Ishikawa (cell line): ENCODE data around the gene OR51B4.
"Not testable (repeated sequence)": the region's sequence is repeated elsewhere in the genome, so short reads cannot be mapped to it uniquely, and the experiment has no call there.

Source experiments
- CEBPB ChIP-seq: IDR thresholded peaks from 2 replicates; pipeline ENCODE4 v1.6.1; 2012
- CREB1 ChIP-seq: IDR thresholded peaks from 2 replicates; pipeline ENCODE4 v1.6.1; 2012; ENCODE audit warnings: low read depth
- EGR1 ChIP-seq: IDR thresholded peaks from 2 replicates; pipeline ENCODE4 v1.6.1; 2012
- EP300 ChIP-seq: IDR thresholded peaks from 2 replicates; pipeline ENCODE4 v1.6.1; 2012; ENCODE audit warnings: borderline replicate concordance
- FOXM1 ChIP-seq: IDR thresholded peaks from 2 replicates; pipeline ENCODE4 v1.6.1; 2012; ENCODE audit warnings: low read depth, borderline replicate concordance
- NFIC ChIP-seq: IDR thresholded peaks from 2 replicates; pipeline ENCODE4 v1.6.1; 2012
- RAD21 ChIP-seq: IDR thresholded peaks from 2 replicates; pipeline ENCODE4 v1.6.1; 2012; ENCODE audit warnings: low read depth
- REST ChIP-seq: IDR thresholded peaks from 2 replicates; pipeline ENCODE4 v1.6.1; 2012; ENCODE audit warnings: low read depth, mild to moderate bottlenecking
- TAF1 ChIP-seq: IDR thresholded peaks from 2 replicates; pipeline ENCODE4 v1.6.1; 2012; ENCODE audit warnings: low read depth, mild to moderate bottlenecking
- TCF12 ChIP-seq: IDR thresholded peaks from 2 replicates; pipeline ENCODE4 v1.6.1; 2012; ENCODE audit warnings: low read depth
- TEAD4 ChIP-seq: IDR thresholded peaks from 2 replicates; pipeline ENCODE4 v1.6.1; 2012
- USF1 ChIP-seq: IDR thresholded peaks from 2 replicates; pipeline ENCODE4 v1.6.1; 2012
- YY1 ChIP-seq: IDR thresholded peaks from 2 replicates; pipeline ENCODE4 v1.6.1; 2012; ENCODE audit warnings: low read depth
- ZBTB7A ChIP-seq: IDR thresholded peaks from 2 replicates; pipeline ENCODE4 v1.6.1; 2012; ENCODE audit warnings: low read depth
- TF ChIP-seq, protein P1 (sequence below): IDR thresholded peaks from 2 replicates; pipeline ENCODE4 v1.6.1; 2012

The OR51B4 gene

DNA sequence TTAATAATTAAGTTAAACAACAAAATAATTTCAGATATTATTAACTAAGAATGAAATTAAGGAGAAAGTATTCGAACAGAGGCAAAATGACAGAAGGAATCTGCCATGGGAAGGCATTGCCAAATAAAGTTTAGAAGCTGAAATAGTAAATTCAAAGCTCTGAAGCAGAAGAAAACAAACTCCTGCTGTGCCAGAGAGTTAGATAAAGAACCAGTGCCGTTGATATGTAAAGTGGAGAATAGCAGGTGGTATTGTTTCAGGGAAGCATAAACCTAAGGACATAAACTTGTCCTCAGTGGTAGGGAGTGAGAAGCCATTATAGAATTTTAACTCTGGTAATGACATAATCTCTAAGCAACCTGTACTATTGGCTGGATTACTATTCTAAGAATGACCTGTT is 44.5 kb downstream of the OR51B4 start:
- TF ChIP-seq FOXM1 (no peak), USF1 (no peak), REST (no peak), EP300 (no peak), YY1 (no peak), TAF1 (no peak), ZBTB7A (no peak), NFIC (no peak), RAD21 (no peak), TCF12 (no peak), CREB1 (no peak), CEBPB (no peak)

DNA sequence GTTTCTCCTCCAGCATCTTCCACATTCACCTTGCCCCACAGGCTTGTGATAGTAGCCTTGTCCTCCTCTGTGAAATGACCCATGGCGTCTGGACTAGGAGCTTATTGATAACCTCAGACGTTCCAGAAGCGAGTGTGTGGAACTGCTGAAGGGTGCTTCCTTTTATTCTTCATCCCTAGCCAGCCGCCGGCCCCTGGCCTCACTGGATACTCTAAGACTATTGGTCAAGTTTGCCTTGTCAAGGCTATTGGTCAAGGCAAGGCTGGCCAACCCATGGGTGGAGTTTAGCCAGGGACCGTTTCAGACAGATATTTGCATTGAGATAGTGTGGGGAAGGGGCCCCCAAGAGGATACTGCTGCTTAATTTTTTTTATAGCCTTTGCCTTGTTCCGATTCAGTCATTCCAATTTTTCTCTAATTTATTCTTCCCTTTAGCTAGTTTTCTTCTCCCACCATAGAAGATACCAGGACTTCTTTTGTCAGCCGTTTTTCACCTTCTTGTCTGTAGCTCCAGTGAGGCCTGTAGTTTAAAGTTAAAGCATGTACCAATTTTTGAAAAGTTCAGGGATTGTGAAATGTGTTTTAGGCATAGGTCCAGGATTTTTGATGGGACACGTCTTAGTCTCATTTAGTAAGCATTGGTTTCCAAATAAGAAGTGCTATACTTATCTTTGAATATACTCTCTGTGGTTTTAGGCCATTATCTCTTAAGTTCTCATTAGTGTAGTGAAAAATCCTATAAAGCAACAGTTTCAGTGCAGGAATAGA is 46.9 kb downstream of the OR51B4 start, which contains the start of gene HBG2:
HBG2 (minus strand) TSS at position 136 of the 768 bp plus-strand sequence; CDS start at position 83, 53 bp downstream.
- TF ChIP-seq USF1, NFIC, FOXM1: not testable (repeated sequence)

DNA sequence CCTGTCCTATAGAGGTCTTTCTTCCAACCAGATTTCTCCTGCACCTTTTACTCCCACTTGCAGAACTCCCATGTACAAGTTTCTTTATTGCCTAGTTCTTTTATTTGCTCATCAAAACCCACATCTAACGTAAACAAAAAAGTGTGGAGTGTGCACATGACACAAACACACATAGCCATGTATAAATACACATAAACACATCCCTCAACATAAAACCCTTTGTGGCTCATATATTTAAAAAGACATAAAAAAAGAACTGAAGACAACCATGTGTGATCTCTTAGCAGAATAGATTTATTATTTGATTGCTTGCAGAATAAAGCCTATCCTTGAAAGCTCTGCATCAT is 48.9 kb downstream of the OR51B4 start:
- TF ChIP-seq ZBTB7A, result no peak
- TF ChIP-seq EGR1, result no peak

- TF ChIP-seq REST (no peak), NFIC (no peak), EP300 (no peak), TEAD4 (no peak), USF1 (no peak), TAF1 (no peak)
- TF ChIP-seq, protein P1, sequence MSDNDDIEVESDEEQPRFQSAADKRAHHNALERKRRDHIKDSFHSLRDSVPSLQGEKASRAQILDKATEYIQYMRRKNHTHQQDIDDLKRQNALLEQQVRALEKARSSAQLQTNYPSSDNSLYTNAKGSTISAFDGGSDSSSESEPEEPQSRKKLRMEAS, result no peak
These were observed 49.4 kb downstream of the OR51B4 start for GRCh38 chr11:5252192-5252918.

DNA sequence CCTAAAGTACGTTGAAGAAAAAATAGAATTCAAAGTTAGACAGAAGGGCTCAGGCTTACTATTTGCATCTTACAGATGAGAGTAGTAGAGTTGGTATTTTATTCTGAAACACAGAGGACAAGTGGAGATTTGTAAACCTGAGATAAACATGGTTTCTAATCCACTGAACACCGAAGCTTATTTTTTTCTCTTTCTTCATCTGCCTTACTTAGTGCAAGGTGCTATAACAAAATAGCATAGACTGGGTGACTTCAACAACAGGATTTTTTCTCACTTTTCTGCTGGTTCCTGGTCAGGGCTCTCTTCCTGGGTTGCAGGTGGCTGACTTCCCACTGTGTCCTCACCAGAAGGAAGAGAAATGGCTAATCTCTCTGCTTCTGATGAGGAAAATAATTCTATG is 50.0 kb downstream of the OR51B4 start:
- TF ChIP-seq TCF12 (no peak), EGR1 (no peak), ZBTB7A (no peak), CREB1 (no peak)
